ENCODE data around the gene EYS.
"Not testable (repeated sequence)": the region's sequence is repeated elsewhere in the genome, so short reads cannot be mapped to it uniquely, and the experiment has no call there.

EYS gene

DNA sequence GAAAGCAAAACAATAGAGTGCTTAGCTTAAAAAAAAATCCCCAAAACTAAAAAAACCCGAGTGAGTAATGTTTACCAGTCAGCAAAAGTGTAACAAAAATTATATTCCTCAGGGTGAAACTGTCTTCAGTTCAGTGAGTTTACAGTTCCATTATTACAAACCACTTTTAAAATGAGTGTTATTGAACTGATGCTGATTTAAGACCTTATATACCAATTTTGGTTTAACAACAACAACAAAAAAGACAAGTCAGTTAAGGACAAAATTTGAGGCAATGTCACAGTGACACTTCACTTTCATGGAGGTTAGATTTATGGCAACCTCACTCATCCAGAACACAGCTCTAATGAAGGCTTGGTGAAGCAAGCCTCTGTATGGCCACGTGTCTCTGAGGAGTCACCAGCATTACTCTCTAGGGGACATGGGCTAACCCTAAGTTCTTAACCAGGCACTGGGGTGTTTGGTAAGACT is 1440.6 kb downstream of the EYS start:
- no peak for DNase-seq

GRCh38 chr6:64263778-64264177 is 1443.2 kb downstream of the EYS start:
- DNase-seq: no peak

GRCh38 chr6:64259372-64259771 is 1447.7 kb downstream of the EYS start:
- no peak for DNase-seq

DNA sequence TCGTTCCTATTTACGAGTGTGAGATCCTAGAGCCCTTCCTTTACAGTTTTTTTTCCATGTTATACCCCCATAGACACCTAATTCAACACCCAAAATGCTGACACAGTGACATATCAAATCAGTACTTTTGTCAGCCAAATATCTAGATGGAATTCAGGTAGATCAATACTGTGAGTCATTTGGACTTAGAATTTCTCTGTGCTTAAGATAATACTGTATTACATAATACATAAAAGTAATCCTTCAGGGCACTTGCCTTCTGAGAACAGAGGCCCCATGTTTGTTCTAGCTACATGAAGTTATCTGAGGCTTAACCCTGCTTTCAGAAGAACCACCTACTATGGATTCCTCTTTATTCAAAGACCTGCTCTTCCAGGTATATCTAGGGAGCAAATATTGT is 1448.3 kb downstream of the EYS start:
- DNase-seq: no peak

DNA sequence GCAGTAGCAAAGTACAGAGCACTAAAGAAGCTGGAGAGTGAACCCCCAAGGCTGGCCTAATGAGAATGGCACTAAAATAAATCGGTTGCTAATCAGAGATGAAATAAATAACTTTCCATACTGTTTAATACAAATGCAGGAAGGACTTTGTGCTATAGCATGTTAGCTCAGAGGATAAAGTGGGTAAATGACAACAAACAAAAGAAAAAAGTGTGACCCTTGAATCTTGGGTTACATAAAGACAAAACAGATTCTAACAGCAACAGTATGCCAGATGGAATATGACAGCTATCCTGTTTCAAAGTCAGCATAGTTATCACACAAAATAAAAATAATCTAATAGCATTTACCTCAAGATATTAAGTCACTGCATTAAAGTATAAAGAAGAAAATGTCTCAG is 1448.7 kb downstream of the EYS start:
- DNase-seq: no peak

GRCh38 chr6:64257586-64257985 is 1449.4 kb downstream of the EYS start:
- no peak for DNase-seq

- no peak for DNase-seq
Measured at GRCh38 chr6:64256483-64256882, 1450.5 kb downstream of the EYS start.

GRCh38 chr6:64255000-64255399 is 1452.0 kb downstream of the EYS start:
- DNase-seq: no peak

DNA sequence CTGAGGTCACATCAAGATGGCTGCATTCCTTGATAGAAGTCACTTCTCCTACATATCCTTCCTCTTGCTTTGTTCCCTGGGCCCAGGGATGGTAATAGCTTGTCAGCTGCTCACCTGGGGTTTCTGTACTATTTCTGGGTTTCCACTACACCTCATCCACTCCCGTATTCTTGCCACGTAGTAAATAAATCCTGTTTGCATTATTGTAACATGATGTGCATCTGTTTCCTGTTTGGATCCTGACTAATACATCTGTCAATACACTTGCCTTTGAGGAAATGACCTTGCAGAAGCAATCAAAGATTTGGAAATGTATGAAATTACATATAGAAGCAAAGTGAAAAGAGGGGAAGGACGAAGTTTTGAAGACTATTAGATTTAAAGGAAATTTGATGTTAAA is 1452.5 kb downstream of the EYS start:
- DNase-seq: no peak

DNA sequence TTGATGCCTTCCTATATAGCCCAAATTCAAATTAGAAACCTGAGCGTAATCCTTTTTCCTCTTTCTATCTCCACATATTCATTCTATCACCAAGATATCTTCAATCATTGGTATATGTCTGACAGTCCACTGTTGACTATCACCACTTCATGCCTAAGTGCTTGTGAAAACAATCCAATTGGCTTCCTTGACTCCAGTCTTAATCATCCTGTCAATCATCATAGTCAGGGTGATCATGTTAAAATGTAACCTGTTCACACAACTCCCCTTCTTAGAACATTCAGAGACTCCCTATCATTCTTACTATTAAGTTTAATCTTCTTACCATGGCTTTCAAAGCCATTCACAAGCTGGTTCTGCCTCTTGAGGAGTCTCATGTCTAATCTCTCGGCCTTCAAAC is 1454.8 kb downstream of the EYS start:
- DNase-seq: no peak

- no peak for DNase-seq
Measured at GRCh38 chr6:64250126-64250525, 1456.9 kb downstream of the EYS start.

- no peak for DNase-seq
Measured at GRCh38 chr6:64249115-64249514, 1457.9 kb downstream of the EYS start.

DNA sequence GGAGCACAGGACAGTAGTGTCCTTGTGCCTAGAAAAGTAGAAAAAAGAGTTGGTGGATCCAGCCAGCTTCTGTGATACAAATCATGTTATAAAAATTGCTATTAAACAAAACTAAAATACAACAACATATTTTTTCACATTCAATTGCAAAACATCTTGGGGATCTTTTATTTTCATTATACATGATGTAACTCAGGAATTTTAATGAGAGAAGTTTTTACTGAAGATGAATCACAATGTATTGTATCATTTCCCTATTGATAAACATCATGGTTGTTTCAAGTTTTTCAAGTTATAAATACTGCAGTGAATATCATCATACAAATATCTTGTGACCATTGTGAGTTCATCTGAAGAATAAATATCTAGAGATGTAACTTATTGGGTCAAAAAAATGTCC is 1463.4 kb downstream of the EYS start:
- no peak for DNase-seq

DNA sequence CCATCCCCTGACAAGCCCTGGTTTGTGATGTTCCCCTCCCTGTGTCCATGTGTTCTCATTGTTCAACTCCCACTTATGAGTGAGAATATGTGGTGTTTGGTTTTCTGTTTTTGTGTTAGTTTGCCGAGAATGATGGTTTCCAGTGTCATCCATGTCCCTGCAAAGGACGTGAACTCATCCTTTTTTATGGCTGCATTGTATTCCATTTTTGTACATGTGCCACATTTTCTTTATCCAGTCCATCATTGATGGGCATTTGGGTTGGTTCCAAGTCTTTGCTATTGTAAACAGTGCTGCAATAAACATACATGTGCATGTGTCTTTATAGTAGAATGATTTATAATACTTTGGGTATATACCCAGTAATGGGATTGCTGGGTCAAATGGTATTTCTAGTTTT is 1468.1 kb downstream of the EYS start:
- not testable (repeated sequence) for DNase-seq

DNA sequence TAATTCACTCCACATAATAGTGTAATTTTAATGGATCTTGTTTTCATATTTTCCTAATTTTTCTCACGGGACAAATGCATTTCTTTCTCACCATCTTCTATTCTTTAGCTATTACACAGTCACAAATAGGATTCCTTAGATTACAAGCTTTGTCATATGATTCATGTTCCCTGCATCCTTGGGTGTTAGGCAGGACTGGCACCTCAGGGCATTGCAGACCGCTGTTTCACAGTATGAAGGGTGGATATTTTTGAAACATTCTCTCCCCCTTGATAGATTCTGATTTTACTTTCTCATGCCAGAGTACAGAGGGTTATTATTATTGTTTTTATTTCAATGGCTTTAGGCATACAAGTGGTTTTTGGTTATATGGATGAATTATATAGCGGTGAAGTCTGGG is 1469.0 kb downstream of the EYS start:
- no peak for DNase-seq

DNA sequence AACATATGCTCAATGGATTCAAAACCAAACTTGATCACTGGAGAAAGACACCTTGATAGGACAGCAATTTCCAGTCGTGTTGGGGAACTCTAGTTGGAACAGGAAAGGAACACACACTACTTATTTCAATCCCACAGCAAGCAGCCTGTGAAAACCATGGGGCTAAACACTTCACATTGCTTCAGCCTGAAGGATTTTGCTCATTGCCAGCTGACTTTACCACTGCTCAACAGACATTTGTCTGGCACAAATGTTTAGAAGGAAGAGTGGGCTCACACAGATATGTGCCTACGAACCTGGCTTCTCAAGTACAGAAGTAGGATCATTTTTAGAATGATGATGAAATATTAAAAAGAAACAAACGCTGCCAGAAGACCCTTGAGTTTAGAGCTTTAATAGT is 1473.3 kb downstream of the EYS start:
- DNase-seq: no peak

GRCh38 chr6:64231928-64232327 is 1475.1 kb downstream of the EYS start:
- no peak for DNase-seq

DNA sequence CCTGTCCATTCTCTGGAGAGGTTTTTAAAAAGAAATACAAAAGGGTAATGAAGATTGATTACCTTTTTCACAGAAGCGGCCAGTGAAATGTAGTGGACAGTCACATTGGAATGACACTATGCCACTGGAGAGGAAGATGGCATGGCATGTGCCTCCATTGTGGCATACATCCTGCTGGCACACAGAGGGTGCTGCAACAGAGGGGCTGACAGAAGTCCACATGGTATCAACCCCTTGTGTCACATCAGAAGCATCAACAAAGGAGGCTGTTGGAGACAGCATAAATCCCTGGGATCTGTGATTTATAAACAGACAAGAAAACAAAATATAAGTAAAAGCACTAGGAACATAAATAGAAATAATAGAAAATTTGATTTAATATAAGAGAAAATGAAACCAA is 1476.5 kb downstream of the EYS start:
- no peak for DNase-seq

- no peak for DNase-seq
Measured at GRCh38 chr6:64227863-64228262, 1479.2 kb downstream of the EYS start.

DNA sequence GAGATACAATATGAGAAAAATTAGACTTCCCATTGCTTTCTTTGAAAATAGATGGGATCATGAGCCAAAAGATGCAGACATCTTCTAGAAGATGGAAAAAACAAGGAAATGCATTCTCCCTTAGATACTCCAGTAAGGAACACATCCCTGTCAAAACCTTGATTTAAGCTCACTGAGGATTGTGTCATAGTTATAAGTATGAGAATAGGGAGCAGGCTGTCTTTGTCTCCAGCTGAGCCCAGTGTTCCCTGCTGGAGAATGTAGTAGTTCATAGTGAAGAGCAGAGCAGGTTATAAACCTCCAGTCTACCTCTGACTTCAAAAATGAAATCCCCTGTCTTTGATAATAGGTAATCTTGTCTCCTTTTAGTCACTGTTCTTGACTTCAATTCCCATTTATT is 1481.5 kb downstream of the EYS start:
- no peak for DNase-seq

DNA sequence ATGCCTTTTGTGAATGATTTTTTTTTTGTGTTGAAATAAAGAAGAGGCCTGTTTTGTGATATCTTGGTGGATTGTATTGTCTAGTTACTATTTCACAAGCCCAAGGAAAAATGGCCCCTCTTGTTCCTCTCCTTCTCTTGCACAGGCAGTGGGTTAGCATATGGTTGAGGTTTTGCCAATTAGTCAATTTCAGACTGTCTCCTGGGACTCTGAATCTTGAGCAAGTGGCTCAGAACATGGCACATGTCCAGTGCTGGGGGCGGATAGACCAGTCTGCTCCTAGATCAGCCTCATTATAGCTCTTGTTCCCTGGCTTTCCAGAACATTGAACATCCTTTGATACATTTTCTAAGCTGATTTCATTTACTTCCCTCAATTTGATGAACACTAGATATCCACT is 1482.2 kb downstream of the EYS start:
- DNase-seq: no peak

DNA sequence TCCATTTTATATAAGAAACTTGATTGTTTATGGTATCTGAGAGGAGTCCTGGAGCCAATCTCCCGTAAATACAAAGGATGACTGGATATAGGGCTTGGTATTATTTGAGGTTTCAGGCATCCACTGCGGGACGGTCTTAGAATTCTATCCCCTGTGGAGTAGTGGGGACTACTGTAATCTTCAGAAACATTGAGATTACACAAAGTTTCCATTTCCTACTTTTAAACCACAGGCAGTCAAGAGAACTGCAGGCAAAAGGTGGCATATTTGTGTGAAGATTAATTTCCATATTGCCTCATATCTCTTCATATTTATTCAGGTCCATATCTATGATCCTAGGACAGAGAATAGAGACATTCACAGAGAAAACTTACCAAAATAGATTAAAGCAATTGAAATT is 1485.2 kb downstream of the EYS start:
- no peak for DNase-seq

DNA sequence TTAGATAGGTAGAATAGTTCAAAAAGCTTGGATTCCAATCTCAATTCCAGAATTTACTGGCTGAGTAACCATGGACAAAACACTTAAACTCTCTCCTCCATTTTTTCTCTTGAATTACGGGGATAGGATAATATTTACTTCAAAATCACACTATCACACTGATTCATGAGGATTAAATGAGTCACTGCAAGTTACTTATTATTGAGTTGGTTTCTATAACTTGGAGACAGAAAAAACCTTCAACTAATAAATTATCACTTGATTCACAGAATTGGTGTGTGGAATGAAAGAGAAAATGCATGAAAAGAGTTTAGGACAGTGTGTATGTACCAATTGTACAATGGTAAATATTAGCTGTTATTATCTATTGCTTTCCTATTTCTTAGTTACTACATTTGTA is 1486.2 kb downstream of the EYS start:
- DNase-seq: no peak

GRCh38 chr6:64217721-64218620 is 1489.1 kb downstream of the EYS start:
- DNase-seq: no peak

GRCh38 chr6:64214373-64214772 is 1492.7 kb downstream of the EYS start:
- no peak for DNase-seq

All from NCI-H510A (cell line).